VCaP (cell line): ENCODE data around the gene IFNK.

Experiments used
- H3K27ac ChIP-seq: fragments of 450-650 bp; 2 replicates; pipeline ENCODE4 v1.5.1; 2017
- CTCF ChIP-seq: fragments of 450-650 bp; conservative IDR thresholded peaks from 2 replicates; pipeline ENCODE4 v1.5.1; 2017; ENCODE audit warnings: mild to moderate bottlenecking, moderate library complexity

IFNK gene

GRCh38 chr9:27533311-27533710 lies 9.2 kb downstream of the IFNK start:
- no peak for TF ChIP-seq CTCF
- no peak overlapping the region for H3K27ac ChIP-seq

DNA sequence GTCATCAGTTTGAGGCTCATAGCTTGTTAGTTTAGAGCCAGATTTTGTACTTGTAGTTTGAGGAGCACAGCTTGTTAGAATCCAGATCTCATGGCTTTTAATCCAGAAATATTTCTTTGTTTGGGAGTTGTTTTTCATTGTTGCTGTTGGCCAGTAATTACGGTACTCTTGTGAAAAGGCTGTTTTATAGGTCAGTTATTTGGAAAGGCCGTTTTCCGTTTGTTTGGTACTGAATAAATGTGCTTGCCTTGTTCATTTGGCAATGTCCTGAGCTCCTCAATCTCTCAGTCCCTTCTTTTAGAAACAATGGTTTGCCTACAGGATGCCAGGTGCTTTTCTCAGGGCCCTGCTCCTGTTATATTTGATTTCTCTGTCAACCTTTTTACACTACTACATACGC lies 10.0 kb downstream of the IFNK start:
- TF ChIP-seq CTCF: no peak
- no peak overlapping the region for H3K27ac ChIP-seq

- H3K27ac ChIP-seq: no peak overlapping the region
- no peak for TF ChIP-seq CTCF
These were observed 10.6 kb downstream of the IFNK start for GRCh38 chr9:27534658-27535209.

- H3K27ac ChIP-seq: no peak overlapping the region
- TF ChIP-seq CTCF: no peak
These were observed 11.6 kb downstream of the IFNK start for GRCh38 chr9:27535701-27536118.

DNA sequence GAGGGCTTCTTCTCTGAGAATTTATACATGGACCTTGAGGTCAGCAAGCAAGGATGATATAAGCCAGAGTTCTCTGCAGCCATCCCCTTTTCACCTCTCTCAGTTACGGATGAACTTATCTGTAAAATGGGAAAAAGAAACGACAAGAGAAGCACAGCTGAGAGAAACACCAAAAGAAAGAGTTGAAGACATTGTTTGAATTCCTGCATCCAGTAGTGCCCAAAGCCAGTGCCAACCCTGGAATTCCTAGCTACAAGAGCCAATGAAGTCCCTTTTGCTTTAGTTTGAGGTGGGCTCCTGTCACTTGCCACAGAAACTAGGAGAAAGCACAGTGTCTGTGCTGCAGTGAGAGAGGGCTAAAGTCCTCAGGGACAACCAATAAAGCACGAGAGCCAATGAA lies 12.1 kb downstream of the IFNK start:
- H3K27ac ChIP-seq: no peak overlapping the region
- TF ChIP-seq CTCF: no peak

GRCh38 chr9:27537027-27537435 lies 12.9 kb downstream of the IFNK start:
- no peak for TF ChIP-seq CTCF
- H3K27ac ChIP-seq: no peak overlapping the region

DNA sequence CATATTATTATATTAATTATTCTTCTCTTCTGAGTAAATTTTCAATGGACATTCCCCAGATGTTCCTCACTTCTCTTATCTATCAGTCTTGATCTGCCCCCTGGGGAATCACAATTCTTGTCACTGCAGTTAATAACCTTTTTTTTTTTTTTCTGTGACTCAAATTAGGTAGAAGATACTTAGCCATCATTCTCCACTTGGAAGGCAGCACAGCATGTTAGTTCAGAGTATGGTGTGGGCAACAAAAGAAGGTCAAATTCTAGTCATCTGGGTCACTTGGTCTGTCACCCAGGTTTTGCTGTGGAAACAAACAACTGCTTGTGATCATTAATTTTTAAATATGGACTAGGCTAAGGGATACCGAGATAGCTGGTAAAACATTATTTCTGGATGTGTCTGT lies 13.7 kb downstream of the IFNK start:
- TF ChIP-seq CTCF: no peak
- H3K27ac ChIP-seq: no peak overlapping the region
